K562 (cell line): ENCODE data around the gene SLC24A3. TPM values are rescaled to one million over a fixed set of nuclear protein-coding genes. Genes with fewer than 3 reads are reported as not detected.

Experiments
- ATAC-seq: fragments of 200-7000 bp; cut with Tn5 transposase; 3 replicates; pipeline ENCODE4 v1.9.1; 2020; ENCODE audit warnings: moderate library complexity
- BruUV-seq: library from RNA; stranded (reverse); fragments of 400-500 nt; replicated peaks from 2 replicates; lab custom pipeline; 2021; lab: Mats Ljungman, UMichigan
- CTCF ChIA-PET: fragments of 300-600 bp; formaldehyde crosslinking; extraction: SDS; loops from one replicate; lab custom pipeline; 2021; ENCODE audit warnings: low intra/inter-chr PET ratio; lab: Yijun Ruan, JAX
- POLR2A ChIA-PET: fragments of 300-600, 350-650 bp; sonication (Branson Sonifier 250); formaldehyde crosslinking; extraction: SDS; loops from one replicate; lab custom pipeline; 2021; ENCODE audit warnings: antibody characterized with exemption, inconsistent platforms; lab: Yijun Ruan, JAX
- DNase-seq, 4 experiments: peaks; one replicate each; pipeline versions ENCODE4 v3.0.0 to v3.0.0-alpha.2; 2011 to 2018; ENCODE audit warnings: low spot score in 3 of 4, mixed read lengths in 3 of 4; ENCODE audit errors: extremely low read depth in 1 of 4
- FAIRE-seq: peaks from 2 replicates; lab custom pipeline; 2011; peaks lifted over from hg19 to GRCh38; lab: Jason Lieb, UNC
- H2AFZ ChIP-seq: 2 replicates; pipeline ENCODE4 v1.6.0; 2011; ENCODE audit warnings: low read depth, low read length, control low read depth, inconsistent platforms
- H3K27ac ChIP-seq: fragments of 200-600 bp; 3 replicates; pipeline ENCODE4 v1.8.0; 2011; ENCODE audit warnings: low read depth, mild to moderate bottlenecking, control low read depth, inconsistent platforms, low read length, moderate library complexity, mixed read lengths; ENCODE audit errors: extremely low read depth
- H3K27me3 ChIP-seq, 2 experiments: fragments of 300-600 bp in 1 of 2; 2 replicates in 1 of 2; 3 replicates in 1 of 2; pipeline versions ENCODE4 v1.6.0 to v1.8.0; 2011; ENCODE audit warnings: inconsistent platforms in 2 of 2, low read length in 2 of 2, mild to moderate bottlenecking in 1 of 2, mixed read lengths in 1 of 2, moderate library complexity in 1 of 2; ENCODE audit not compliant: control insufficient read depth in 2 of 2, insufficient read depth in 2 of 2
- H3K36me3 ChIP-seq: fragments of 300-600 bp; 3 replicates; pipeline ENCODE4 v1.8.0; 2011; ENCODE audit warnings: mild to moderate bottlenecking, low read length, inconsistent platforms; ENCODE audit not compliant: control insufficient read depth, insufficient read depth
- H3K4me1 ChIP-seq, 2 experiments: fragments of 200-600 bp in 1 of 2; replicated peaks in 1 of 2; 2 replicates in 1 of 2; 3 replicates in 1 of 2; pipeline versions ENCODE4 v1.5.1 to v1.8.0; 2011; ENCODE audit warnings: inconsistent platforms in 2 of 2, low read length in 2 of 2, mild to moderate bottlenecking in 1 of 2, mixed read lengths in 1 of 2, moderate library complexity in 1 of 2; ENCODE audit not compliant: control insufficient read depth in 2 of 2, insufficient read depth in 2 of 2
- H3K4me2 ChIP-seq: 2 replicates; pipeline ENCODE4 v1.6.1; 2011; ENCODE audit warnings: low read length, control low read depth, inconsistent platforms, mixed read lengths; ENCODE audit not compliant: insufficient read depth
- H3K4me3 ChIP-seq: fragments of 200-600 bp; sonication (generic), shearing (Covaris generic); 2 replicates; pipeline ENCODE4 v1.5.1; 2016; ENCODE audit warnings: control low read depth, inconsistent platforms
- H3K79me2 ChIP-seq: fragments of 200-600 bp; 3 replicates; pipeline ENCODE4 v1.8.0; 2011; ENCODE audit warnings: low read length, inconsistent platforms; ENCODE audit not compliant: control insufficient read depth, insufficient read depth
- H3K9ac ChIP-seq, 2 experiments: 2 replicates each; pipeline versions ENCODE4 v1.6.0 to v1.6.1; 2011; ENCODE audit warnings: low read depth in 2 of 2, low read length in 2 of 2, control low read depth in 1 of 2, inconsistent platforms in 1 of 2, mild to moderate bottlenecking in 1 of 2, mixed read lengths in 1 of 2; ENCODE audit not compliant: insufficient read depth in 1 of 2
- H3K9me1 ChIP-seq: one replicate; pipeline ENCODE4 v1.6.0; 2011; ENCODE audit warnings: inconsistent platforms, mild to moderate bottlenecking, low read length, moderate library complexity; ENCODE audit not compliant: control insufficient read depth, insufficient read depth
- H3K9me3 ChIP-seq: replicated peaks from 2 replicates; pipeline ENCODE4 v1.5.1; 2011; ENCODE audit warnings: low read depth, low read length, inconsistent platforms; ENCODE audit not compliant: control insufficient read depth, insufficient read depth
- H4K20me1 ChIP-seq: replicated peaks from 2 replicates; pipeline ENCODE4 v1.6.1; 2011; ENCODE audit warnings: low read length, inconsistent platforms, mixed read lengths; ENCODE audit not compliant: control insufficient read depth, insufficient read depth
- ASH1L ChIP-seq: fragments of 450-650 bp; IDR thresholded peaks from 2 replicates; pipeline ENCODE4 v1.6.1; 2018; ENCODE audit warnings: borderline replicate concordance, mild to moderate bottlenecking, low read depth; ENCODE audit not compliant: partially characterized antibody
- KLF6 ChIP-seq: fragments of 250-450 bp; sonication (Bioruptor Pico); IDR thresholded peaks from 2 replicates; pipeline ENCODE4 v1.4.0; 2020; ENCODE audit warnings: mild to moderate bottlenecking, moderate library complexity, borderline replicate concordance
- MLX ChIP-seq, 2 experiments: fragments of 450-650 bp in 1 of 2; sonication (generic) in 1 of 2; formaldehyde crosslinking; conservative IDR thresholded peaks; 2 replicates each; pipeline versions ENCODE4 v1.4.0 to v1.8.1; 2020 to 2022; ENCODE audit warnings: mild to moderate bottlenecking in 1 of 2, missing genetic modification reagents in 1 of 2
- WGBS: fragments of 100-300 bp; shearing (Covaris generic); methylation state at CpG from one replicate; pipeline ENCODE4 v1.1.6; 2016; ENCODE audit warnings: low coverage, mixed read lengths; ENCODE audit not compliant: insufficient coverage; ENCODE audit errors: missing lambda C conversion rate; 5-methylcytosine and 5-hydroxymethylcytosine counted together
- in situ Hi-C: fragments of 300-500 bp; cut with MboI; formaldehyde crosslinking; loops from 4 replicates; pipeline ENCODE4 v1.15.0; 2018; ENCODE audit warnings: inconsistent platforms, mixed read lengths
- intact Hi-C: fragments of 100-400 bp; cut with micrococcal nuclease; formaldehyde crosslinking; loops from 2 replicates; pipeline ENCODE4 v1.14.2; 2022
- polyA plus RNA-seq, 8 experiments: library from polyadenylated mRNA; depleted of rRNA in 4 of 8; stranded (reverse) in 5 of 8; unstranded in 3 of 8; fragments of >200 nt; fragmentation: Nextera tagmentation in 2 of 8; fragmentation: Illumina TruSeq in 1 of 8; extraction: Ambion mirVana in 2 of 8; extraction: Trizol in 1 of 8; gene quantifications; 2 replicates each; pipeline versions ENCODE4 v1.2.1 to v1.2.3, GENCODE V29; 2011 to 2014; ENCODE audit warnings: inconsistent platforms in 1 of 8, missing spikeins in 1 of 8
- total RNA-seq, 7 experiments: library from RNA; depleted of rRNA in 6 of 7; stranded (reverse); fragments of >200 nt in 6 of 7; fragmentation: Illumina TruSeq in 2 of 7; extraction: Trizol in 2 of 7; gene quantifications; 2 replicates each; pipeline versions ENCODE4 v1.2.1 to v1.2.3, GENCODE V29; 2011 to 2021; ENCODE audit warnings: low replicate concordance in 1 of 7
- TF ChIP-seq, protein P1 (sequence below): fragments of 450-650 bp; IDR thresholded peaks from 2 replicates; pipeline ENCODE4 v1.6.1; 2016; ENCODE audit warnings: mild to moderate bottlenecking, moderate library complexity
- TF ChIP-seq, protein P2 (sequence below): fragments of 150-350 bp; IDR thresholded peaks from 2 replicates; pipeline ENCODE4 v1.6.1; 2014; ENCODE audit warnings: low read depth, mild to moderate bottlenecking, low read length, borderline replicate concordance

The SLC24A3 gene
- total and polyA plus RNA-seq, 9 of the 15 experiments (the other 6 are each of a cell fraction or from before 2014, with no cell fraction given) = not detected

- Histone ChIP-seq H3K4me1 (no peaks in the 10 kb centered on the region), H2AFZ (no peak overlapping the region), H3K9ac (no peak overlapping the region), H3K4me2 (no peak overlapping the region), H3K9me1 (no peaks in the 10 kb centered on the region), H3K27me3 (no peaks in the 10 kb centered on the region), H3K36me3 (no peaks in the 10 kb centered on the region), H3K4me3 (no peak overlapping the region), H3K9me3 (no peaks in the 10 kb centered on the region), H3K27ac (no peak overlapping the region), H3K79me2 (no peaks in the 10 kb centered on the region), H4K20me1 (no peaks in the 10 kb centered on the region)
- BruUV-seq = no TSS peak
- FAIRE-seq = no peak
- CTCF ChIA-PET = no interaction called here
- intact Hi-C loops = no loop called here
- ATAC-seq = no peak
- no peak for DNase-seq
- WGBS = 0% methylated on average over 2 of the region's 4 CpGs
- POLR2A ChIA-PET = no interaction called here
- in situ Hi-C loops = no loop called here
- TF ChIP-seq, protein P1, sequence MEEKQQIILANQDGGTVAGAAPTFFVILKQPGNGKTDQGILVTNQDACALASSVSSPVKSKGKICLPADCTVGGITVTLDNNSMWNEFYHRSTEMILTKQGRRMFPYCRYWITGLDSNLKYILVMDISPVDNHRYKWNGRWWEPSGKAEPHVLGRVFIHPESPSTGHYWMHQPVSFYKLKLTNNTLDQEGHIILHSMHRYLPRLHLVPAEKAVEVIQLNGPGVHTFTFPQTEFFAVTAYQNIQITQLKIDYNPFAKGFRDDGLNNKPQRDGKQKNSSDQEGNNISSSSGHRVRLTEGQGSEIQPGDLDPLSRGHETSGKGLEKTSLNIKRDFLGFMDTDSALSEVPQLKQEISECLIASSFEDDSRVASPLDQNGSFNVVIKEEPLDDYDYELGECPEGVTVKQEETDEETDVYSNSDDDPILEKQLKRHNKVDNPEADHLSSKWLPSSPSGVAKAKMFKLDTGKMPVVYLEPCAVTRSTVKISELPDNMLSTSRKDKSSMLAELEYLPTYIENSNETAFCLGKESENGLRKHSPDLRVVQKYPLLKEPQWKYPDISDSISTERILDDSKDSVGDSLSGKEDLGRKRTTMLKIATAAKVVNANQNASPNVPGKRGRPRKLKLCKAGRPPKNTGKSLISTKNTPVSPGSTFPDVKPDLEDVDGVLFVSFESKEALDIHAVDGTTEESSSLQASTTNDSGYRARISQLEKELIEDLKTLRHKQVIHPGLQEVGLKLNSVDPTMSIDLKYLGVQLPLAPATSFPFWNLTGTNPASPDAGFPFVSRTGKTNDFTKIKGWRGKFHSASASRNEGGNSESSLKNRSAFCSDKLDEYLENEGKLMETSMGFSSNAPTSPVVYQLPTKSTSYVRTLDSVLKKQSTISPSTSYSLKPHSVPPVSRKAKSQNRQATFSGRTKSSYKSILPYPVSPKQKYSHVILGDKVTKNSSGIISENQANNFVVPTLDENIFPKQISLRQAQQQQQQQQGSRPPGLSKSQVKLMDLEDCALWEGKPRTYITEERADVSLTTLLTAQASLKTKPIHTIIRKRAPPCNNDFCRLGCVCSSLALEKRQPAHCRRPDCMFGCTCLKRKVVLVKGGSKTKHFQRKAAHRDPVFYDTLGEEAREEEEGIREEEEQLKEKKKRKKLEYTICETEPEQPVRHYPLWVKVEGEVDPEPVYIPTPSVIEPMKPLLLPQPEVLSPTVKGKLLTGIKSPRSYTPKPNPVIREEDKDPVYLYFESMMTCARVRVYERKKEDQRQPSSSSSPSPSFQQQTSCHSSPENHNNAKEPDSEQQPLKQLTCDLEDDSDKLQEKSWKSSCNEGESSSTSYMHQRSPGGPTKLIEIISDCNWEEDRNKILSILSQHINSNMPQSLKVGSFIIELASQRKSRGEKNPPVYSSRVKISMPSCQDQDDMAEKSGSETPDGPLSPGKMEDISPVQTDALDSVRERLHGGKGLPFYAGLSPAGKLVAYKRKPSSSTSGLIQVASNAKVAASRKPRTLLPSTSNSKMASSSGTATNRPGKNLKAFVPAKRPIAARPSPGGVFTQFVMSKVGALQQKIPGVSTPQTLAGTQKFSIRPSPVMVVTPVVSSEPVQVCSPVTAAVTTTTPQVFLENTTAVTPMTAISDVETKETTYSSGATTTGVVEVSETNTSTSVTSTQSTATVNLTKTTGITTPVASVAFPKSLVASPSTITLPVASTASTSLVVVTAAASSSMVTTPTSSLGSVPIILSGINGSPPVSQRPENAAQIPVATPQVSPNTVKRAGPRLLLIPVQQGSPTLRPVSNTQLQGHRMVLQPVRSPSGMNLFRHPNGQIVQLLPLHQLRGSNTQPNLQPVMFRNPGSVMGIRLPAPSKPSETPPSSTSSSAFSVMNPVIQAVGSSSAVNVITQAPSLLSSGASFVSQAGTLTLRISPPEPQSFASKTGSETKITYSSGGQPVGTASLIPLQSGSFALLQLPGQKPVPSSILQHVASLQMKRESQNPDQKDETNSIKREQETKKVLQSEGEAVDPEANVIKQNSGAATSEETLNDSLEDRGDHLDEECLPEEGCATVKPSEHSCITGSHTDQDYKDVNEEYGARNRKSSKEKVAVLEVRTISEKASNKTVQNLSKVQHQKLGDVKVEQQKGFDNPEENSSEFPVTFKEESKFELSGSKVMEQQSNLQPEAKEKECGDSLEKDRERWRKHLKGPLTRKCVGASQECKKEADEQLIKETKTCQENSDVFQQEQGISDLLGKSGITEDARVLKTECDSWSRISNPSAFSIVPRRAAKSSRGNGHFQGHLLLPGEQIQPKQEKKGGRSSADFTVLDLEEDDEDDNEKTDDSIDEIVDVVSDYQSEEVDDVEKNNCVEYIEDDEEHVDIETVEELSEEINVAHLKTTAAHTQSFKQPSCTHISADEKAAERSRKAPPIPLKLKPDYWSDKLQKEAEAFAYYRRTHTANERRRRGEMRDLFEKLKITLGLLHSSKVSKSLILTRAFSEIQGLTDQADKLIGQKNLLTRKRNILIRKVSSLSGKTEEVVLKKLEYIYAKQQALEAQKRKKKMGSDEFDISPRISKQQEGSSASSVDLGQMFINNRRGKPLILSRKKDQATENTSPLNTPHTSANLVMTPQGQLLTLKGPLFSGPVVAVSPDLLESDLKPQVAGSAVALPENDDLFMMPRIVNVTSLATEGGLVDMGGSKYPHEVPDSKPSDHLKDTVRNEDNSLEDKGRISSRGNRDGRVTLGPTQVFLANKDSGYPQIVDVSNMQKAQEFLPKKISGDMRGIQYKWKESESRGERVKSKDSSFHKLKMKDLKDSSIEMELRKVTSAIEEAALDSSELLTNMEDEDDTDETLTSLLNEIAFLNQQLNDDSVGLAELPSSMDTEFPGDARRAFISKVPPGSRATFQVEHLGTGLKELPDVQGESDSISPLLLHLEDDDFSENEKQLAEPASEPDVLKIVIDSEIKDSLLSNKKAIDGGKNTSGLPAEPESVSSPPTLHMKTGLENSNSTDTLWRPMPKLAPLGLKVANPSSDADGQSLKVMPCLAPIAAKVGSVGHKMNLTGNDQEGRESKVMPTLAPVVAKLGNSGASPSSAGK = no peak
- no peak for TF ChIP-seq KLF6
- no peak for TF ChIP-seq ASH1L
- TF ChIP-seq, protein P2, sequence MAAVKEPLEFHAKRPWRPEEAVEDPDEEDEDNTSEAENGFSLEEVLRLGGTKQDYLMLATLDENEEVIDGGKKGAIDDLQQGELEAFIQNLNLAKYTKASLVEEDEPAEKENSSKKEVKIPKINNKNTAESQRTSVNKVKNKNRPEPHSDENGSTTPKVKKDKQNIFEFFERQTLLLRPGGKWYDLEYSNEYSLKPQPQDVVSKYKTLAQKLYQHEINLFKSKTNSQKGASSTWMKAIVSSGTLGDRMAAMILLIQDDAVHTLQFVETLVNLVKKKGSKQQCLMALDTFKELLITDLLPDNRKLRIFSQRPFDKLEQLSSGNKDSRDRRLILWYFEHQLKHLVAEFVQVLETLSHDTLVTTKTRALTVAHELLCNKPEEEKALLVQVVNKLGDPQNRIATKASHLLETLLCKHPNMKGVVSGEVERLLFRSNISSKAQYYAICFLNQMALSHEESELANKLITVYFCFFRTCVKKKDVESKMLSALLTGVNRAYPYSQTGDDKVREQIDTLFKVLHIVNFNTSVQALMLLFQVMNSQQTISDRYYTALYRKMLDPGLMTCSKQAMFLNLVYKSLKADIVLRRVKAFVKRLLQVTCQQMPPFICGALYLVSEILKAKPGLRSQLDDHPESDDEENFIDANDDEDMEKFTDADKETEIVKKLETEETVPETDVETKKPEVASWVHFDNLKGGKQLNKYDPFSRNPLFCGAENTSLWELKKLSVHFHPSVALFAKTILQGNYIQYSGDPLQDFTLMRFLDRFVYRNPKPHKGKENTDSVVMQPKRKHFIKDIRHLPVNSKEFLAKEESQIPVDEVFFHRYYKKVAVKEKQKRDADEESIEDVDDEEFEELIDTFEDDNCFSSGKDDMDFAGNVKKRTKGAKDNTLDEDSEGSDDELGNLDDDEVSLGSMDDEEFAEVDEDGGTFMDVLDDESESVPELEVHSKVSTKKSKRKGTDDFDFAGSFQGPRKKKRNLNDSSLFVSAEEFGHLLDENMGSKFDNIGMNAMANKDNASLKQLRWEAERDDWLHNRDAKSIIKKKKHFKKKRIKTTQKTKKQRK = no peak
- no peak for TF ChIP-seq MLX (CRISPR knock-in tag; conservative IDR thresholded peaks at IDR 0.05)
Observed at GRCh38 chr20:19511931-19512330, 299.5 kb downstream of the SLC24A3 start.
